IMR-90 (cell line): ENCODE measurements around the gene CALY. TPM values are rescaled to one million over a fixed set of nuclear protein-coding genes. Genes with fewer than 3 reads are reported as not detected.

Experiments
- ATAC-seq: fragments of 200-7000 bp; cut with Tn5 transposase; 2 replicates; pipeline ENCODE4 v1.9.1; 2020; ENCODE audit warnings: low read depth, mild to moderate bottlenecking, moderate library complexity
- BruUV-seq: library from RNA; stranded (reverse); fragments of 400-500 nt; replicated peaks from 2 replicates; lab custom pipeline; 2021; lab: Mats Ljungman, UMichigan
- CTCF ChIA-PET: fragments of 300-600 bp; formaldehyde crosslinking; extraction: SDS; loops from one replicate; lab custom pipeline; 2021; ENCODE audit warnings: antibody characterized with exemption; lab: Yijun Ruan, JAX
- POLR2A ChIA-PET: fragments of 300-600 bp; sonication (Branson Sonifier 250); formaldehyde crosslinking; loops from one replicate; lab custom pipeline; 2022; ENCODE audit warnings: antibody characterized with exemption; ENCODE audit not compliant: unreplicated experiment; lab: Charles Lee
- DNase-seq: peaks from one replicate; pipeline ENCODE4 v3.0.0; 2013
- H2AFZ ChIP-seq: replicated peaks from 2 replicates; pipeline ENCODE3; 2013; ENCODE audit warnings: low read length, mild to moderate bottlenecking; ENCODE audit not compliant: poor library complexity
- H2AK5ac ChIP-seq: 2 replicates; pipeline ENCODE4 v1.6.1; 2013; ENCODE audit warnings: low read depth, low read length, inconsistent platforms
- H2AK9ac ChIP-seq: replicated peaks from 2 replicates; pipeline ENCODE3; 2013; ENCODE audit warnings: mild to moderate bottlenecking, low read depth, low read length, moderate library complexity; ENCODE audit not compliant: poor library complexity
- H2BK120ac ChIP-seq: 2 replicates; pipeline ENCODE4 v1.6.1; 2013; ENCODE audit warnings: low read depth, low read length, inconsistent platforms
- H2BK15ac ChIP-seq: 3 replicates; pipeline ENCODE4 v1.6.1; 2013; ENCODE audit warnings: low read depth, low read length, inconsistent platforms
- H2BK20ac ChIP-seq: 2 replicates; pipeline ENCODE4 v1.6.1; 2013; ENCODE audit warnings: low read depth, mild to moderate bottlenecking, inconsistent platforms, low read length, moderate library complexity
- H2BK5ac ChIP-seq: 2 replicates; pipeline ENCODE4 v1.6.1; 2013; ENCODE audit warnings: mild to moderate bottlenecking, low read depth, low read length, inconsistent platforms; ENCODE audit not compliant: poor library complexity, severe bottlenecking
- H3K14ac ChIP-seq: replicated peaks from 2 replicates; pipeline ENCODE4 v1.6.1; 2013; ENCODE audit warnings: low read depth, low read length, inconsistent platforms
- H3K18ac ChIP-seq: 2 replicates; pipeline ENCODE4 v1.6.1; 2013; ENCODE audit warnings: low read depth, low read length, control low read depth
- H3K23ac ChIP-seq: 2 replicates; pipeline ENCODE4 v1.6.1; 2013; ENCODE audit warnings: low read depth, low read length, inconsistent platforms
- H3K27ac ChIP-seq: 2 replicates; pipeline ENCODE4 v1.5.1; 2013; ENCODE audit warnings: mild to moderate bottlenecking, control low read depth, low read length; ENCODE audit not compliant: insufficient read depth
- H3K27me3 ChIP-seq: 2 replicates; pipeline ENCODE4 v1.6.1; 2013; ENCODE audit warnings: low read length; ENCODE audit not compliant: control insufficient read depth, insufficient read depth
- H3K36me3 ChIP-seq: 2 replicates; pipeline ENCODE4 v1.6.1; 2013; ENCODE audit warnings: low read length, mixed read lengths; ENCODE audit not compliant: control insufficient read depth, insufficient read depth
- H3K4ac ChIP-seq: 2 replicates; pipeline ENCODE4 v1.6.1; 2013; ENCODE audit warnings: low read depth, low read length, inconsistent platforms
- H3K4me1 ChIP-seq: 2 replicates; pipeline ENCODE4 v1.6.1; 2013; ENCODE audit warnings: low read length, mixed read lengths; ENCODE audit not compliant: control insufficient read depth, insufficient read depth
- H3K4me2 ChIP-seq: 2 replicates; pipeline ENCODE4 v1.6.1; 2013; ENCODE audit warnings: low read depth, mild to moderate bottlenecking, control low read depth, low read length, moderate library complexity
- H3K4me3 ChIP-seq: 2 replicates; pipeline ENCODE4 v1.5.1; 2013; ENCODE audit warnings: low read depth, mild to moderate bottlenecking, control low read depth, low read length, moderate library complexity; ENCODE audit not compliant: insufficient read depth
- H3K56ac ChIP-seq: 2 replicates; pipeline ENCODE4 v1.6.1; 2013; ENCODE audit warnings: low read length, inconsistent platforms; ENCODE audit not compliant: insufficient read depth; ENCODE audit errors: extremely low read depth
- H3K79me1 ChIP-seq, 2 experiments: 2 replicates each; pipeline ENCODE4 v1.6.1; 2013; ENCODE audit warnings: low read length in 2 of 2, inconsistent platforms in 1 of 2, low read depth in 1 of 2
- H3K9ac ChIP-seq: 2 replicates; pipeline ENCODE4 v1.6.1; 2013; ENCODE audit warnings: low read depth, low read length, control low read depth
- H3K9me1 ChIP-seq: 2 replicates; pipeline ENCODE4 v1.6.1; 2013; ENCODE audit warnings: low read length, inconsistent platforms; ENCODE audit not compliant: insufficient read depth
- H3K9me3 ChIP-seq: 2 replicates; pipeline ENCODE4 v1.6.1; 2013; ENCODE audit warnings: low read length; ENCODE audit not compliant: control insufficient read depth, insufficient read depth
- H4K20me1 ChIP-seq: 2 replicates; pipeline ENCODE4 v1.6.1; 2013; ENCODE audit warnings: low read length, inconsistent platforms; ENCODE audit not compliant: insufficient read depth
- H4K5ac ChIP-seq: 2 replicates; pipeline ENCODE4 v1.6.1; 2013; ENCODE audit warnings: mild to moderate bottlenecking, low read depth, low read length, control low read depth
- H4K8ac ChIP-seq, 2 experiments: 2 replicates each; pipeline ENCODE4 v1.6.1; 2013; ENCODE audit warnings: low read depth in 2 of 2, low read length in 2 of 2, control low read depth in 1 of 2, inconsistent platforms in 1 of 2
- H4K91ac ChIP-seq: 2 replicates; pipeline ENCODE4 v1.6.1; 2013; ENCODE audit warnings: low read depth, low read length, inconsistent platforms; ENCODE audit not compliant: insufficient read depth
- CEBPB ChIP-seq: IDR thresholded peaks from 2 replicates; pipeline ENCODE4 v1.6.1; 2012; ENCODE audit warnings: low read depth, low read length, improper control_type of control experiment
- CHD1 ChIP-seq: IDR thresholded peaks from 2 replicates; pipeline ENCODE4 v1.6.1; 2012; ENCODE audit warnings: low read depth, low read length, improper control_type of control experiment
- FOS ChIP-seq: fragments of 150-350 bp; IDR thresholded peaks from 2 replicates; pipeline ENCODE4 v1.6.1; 2016; ENCODE audit warnings: low read depth, low read length
- MAFK ChIP-seq: IDR thresholded peaks from 2 replicates; pipeline ENCODE4 v1.6.1; 2012; ENCODE audit warnings: low read depth, low read length, improper control_type of control experiment
- MXI1 ChIP-seq: IDR thresholded peaks from 2 replicates; pipeline ENCODE4 v1.6.1; 2012; ENCODE audit warnings: low read depth, mild to moderate bottlenecking, low read length, moderate library complexity, borderline replicate concordance
- NFE2L2 ChIP-seq: fragments of 150-350 bp; IDR thresholded peaks from 2 replicates; pipeline ENCODE4 v1.6.1; 2016; ENCODE audit warnings: low read depth, mild to moderate bottlenecking, low read length
- POLR2A ChIP-seq: IDR thresholded peaks from 2 replicates; pipeline ENCODE4 v1.6.1; 2012; ENCODE audit warnings: mild to moderate bottlenecking, low read depth, low read length
- RCOR1 ChIP-seq: IDR thresholded peaks from 2 replicates; pipeline ENCODE4 v1.6.1; 2012; ENCODE audit warnings: mild to moderate bottlenecking, low read length, improper control_type of control experiment; ENCODE audit not compliant: insufficient replicate concordance
- SMC3 ChIP-seq: fragments of 150-350 bp; IDR thresholded peaks from 2 replicates; pipeline ENCODE4 v1.6.1; 2016; ENCODE audit warnings: low read depth, mild to moderate bottlenecking, antibody characterized with exemption, low read length, moderate library complexity
- WGBS, 2 experiments: methylation state at CpG; one replicate each; pipeline versions ENCODE4 v1.1.5 to v1.1.7; 2013; ENCODE audit warnings: missing lambda C conversion rate in 2 of 2; ENCODE audit not compliant: insufficient read length in 1 of 2; ENCODE audit errors: extremely low coverage in 2 of 2; 5-methylcytosine and 5-hydroxymethylcytosine counted together
- dilution Hi-C: fragments of 300-500 bp; cut with HindIII; formaldehyde crosslinking; loops from one replicate; pipeline ENCODE4 v1.14.3; 2018; ENCODE audit warnings: low sequenced_read_pairs; ENCODE audit not compliant: unreplicated experiment
- in situ Hi-C: fragments of 300-500 bp; cut with MboI; formaldehyde crosslinking; loops from 3 replicates; pipeline ENCODE4 v1.14.3; 2019; ENCODE audit warnings: low sequenced_read_pairs, inconsistent platforms, mixed read lengths
- intact Hi-C: fragments of 100-400 bp; cut with micrococcal nuclease; formaldehyde crosslinking; loops from 2 replicates; pipeline ENCODE4 v1.10.0; 2022
- polyA plus RNA-seq, 3 experiments: library from polyadenylated mRNA; depleted of rRNA; stranded (reverse); fragments of >200 nt; gene quantifications; 2 replicates each; pipeline ENCODE4 v1.2.3, GENCODE V29; 2012; ENCODE audit warnings: low replicate concordance in 1 of 3
- total RNA-seq: library from RNA; depleted of rRNA; stranded (reverse); fragments of >200 nt; gene quantifications from 2 replicates; pipeline ENCODE4 v1.2.3, GENCODE V29; 2012

Gene CALY
- total and polyA plus RNA-seq, 2 of the 4 experiments (the other 2 are of a cell fraction), result 0.34 TPM; not detected in 1

DNA sequence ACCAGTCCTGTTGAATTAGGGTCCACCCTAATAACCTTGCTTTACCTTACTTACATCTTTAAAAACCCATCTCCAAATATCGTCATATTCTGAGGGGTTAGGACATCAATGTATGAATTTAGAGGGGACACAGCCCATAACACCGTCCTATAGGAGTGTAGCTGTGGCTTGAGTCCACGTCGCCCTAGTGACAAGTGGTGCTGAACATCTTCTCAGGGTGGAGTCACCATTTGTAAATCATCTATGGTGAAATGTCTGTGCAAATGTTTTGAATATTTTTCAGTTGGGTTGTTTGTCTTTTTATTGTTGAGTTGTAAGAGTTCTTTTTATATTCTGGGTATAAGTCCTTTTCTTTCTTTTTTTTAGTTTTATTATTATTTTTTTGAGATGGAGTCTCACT is 5.3 kb upstream of the CALY start:
- no peak overlapping the region for H4K91ac ChIP-seq
- no peak overlapping the region for H2BK120ac ChIP-seq
- no peak overlapping the region for H3K23ac ChIP-seq
- CTCF ChIA-PET, result no interaction called here
- no peak for DNase-seq
- no peaks in the 10 kb centered on the region for H3K9me1 ChIP-seq
- no peak overlapping the region for H4K8ac ChIP-seq
- no peaks in the 10 kb centered on the region for H3K4me1 ChIP-seq
- in situ Hi-C loops, result no loop called here
- H2BK5ac ChIP-seq, result no peak overlapping the region
- H4K20me1 ChIP-seq, result no peaks in the 10 kb centered on the region
- H2AK9ac ChIP-seq, result no peak overlapping the region
- no peak for ATAC-seq
- no peak overlapping the region for H3K4ac ChIP-seq
- H2AFZ ChIP-seq, result no peak overlapping the region
- POLR2A ChIA-PET, result no interaction called here
- H3K56ac ChIP-seq, result no peak overlapping the region
- TF ChIP-seq RCOR1, result no peak
- no peak for TF ChIP-seq SMC3
- no peak for TF ChIP-seq CHD1
- no peak for TF ChIP-seq CEBPB
- TF ChIP-seq MAFK, result no peak
- TF ChIP-seq MXI1, result no peak
- no peak for TF ChIP-seq FOS
- no peak for TF ChIP-seq NFE2L2
- TF ChIP-seq POLR2A, result no peak
- peaks cover 22% of the 10 kb centered on the region for H3K27me3 ChIP-seq
- H2BK15ac ChIP-seq, result no peak overlapping the region
- H3K36me3 ChIP-seq, result no peaks in the 10 kb centered on the region
- H2AK5ac ChIP-seq, result no peak overlapping the region
- H3K18ac ChIP-seq, result no peak overlapping the region
- no peak overlapping the region for H3K27ac ChIP-seq
- no peak overlapping the region for H4K5ac ChIP-seq
- no TSS peak for BruUV-seq
- H3K9ac ChIP-seq, result no peak overlapping the region
- no peak overlapping the region for H3K14ac ChIP-seq
- intact Hi-C loops, result no loop called here
- dilution Hi-C loops, result no loop called here
- no peaks in the 10 kb centered on the region for H3K79me1 ChIP-seq
- H3K4me2 ChIP-seq, result no peak overlapping the region
- H3K9me3 ChIP-seq, result no peaks in the 10 kb centered on the region
- no peak overlapping the region for H2BK20ac ChIP-seq
- WGBS, 2 experiments, result no CpG with 5 or more reads among the region's 4 CpGs
- H3K4me3 ChIP-seq, result no peak overlapping the region
